Suprapubic skin (tissue), 4 donors: ENCODE measurements around the gene RAB40B. TPM values are rescaled to one million over a fixed set of nuclear protein-coding genes. Genes with fewer than 3 reads are reported as not detected.

Experiments used
- DNase-seq, 2 donors: peaks; one replicate each; pipeline ENCODE4 v3.0.0-alpha.2; 2019; ENCODE audit warnings: low spot score in 2 of 2
- H3K27ac ChIP-seq: fragments of 200-600 bp; sonication (generic); one replicate; pipeline ENCODE4 v1.5.1; 2019
- H3K27me3 ChIP-seq: fragments of 200-600 bp; sonication (generic); one replicate; pipeline ENCODE4 v1.5.1; 2019
- H3K36me3 ChIP-seq: fragments of 200-600 bp; sonication (generic); one replicate; pipeline ENCODE4 v1.5.1; 2019
- H3K4me1 ChIP-seq: fragments of 200-600 bp; sonication (generic); one replicate; pipeline ENCODE4 v1.5.1; 2019
- H3K4me3 ChIP-seq: fragments of 200-600 bp; sonication (generic); one replicate; pipeline ENCODE4 v1.5.1; 2019; ENCODE audit warnings: mild to moderate bottlenecking
- H3K9me3 ChIP-seq: fragments of 200-600 bp; sonication (generic); one replicate; pipeline ENCODE4 v1.5.1; 2019
- CTCF ChIP-seq, 2 donors: fragments of 200-600 bp in 1 of 2; fragments of 450-650 bp in 1 of 2; sonication (generic) in 1 of 2; IDR thresholded peaks; one replicate each; pipeline ENCODE4 v1.5.1; 2016 to 2019; ENCODE audit warnings: antibody characterized with exemption in 2 of 2, mild to moderate bottlenecking in 1 of 2, moderate library complexity in 1 of 2
- EP300 ChIP-seq: sonication (generic); formaldehyde crosslinking; IDR thresholded peaks from one replicate; pipeline ENCODE4 v1.6.1; 2017; ENCODE audit warnings: antibody characterized with exemption
- POLR2A ChIP-seq, 2 donors: fragments of 450-650 bp; IDR thresholded peaks; one replicate each; pipeline ENCODE4 v1.6.1; 2017; ENCODE audit warnings: antibody characterized with exemption in 2 of 2, mild to moderate bottlenecking in 2 of 2, moderate library complexity in 2 of 2
- POLR2AphosphoS5 ChIP-seq, 3 donors: sonication (generic); formaldehyde crosslinking; IDR thresholded peaks; one replicate each; pipeline ENCODE4 v1.6.1; 2017; ENCODE audit warnings: antibody characterized with exemption in 3 of 3
- WGBS: methylation state at CpG from one replicate; pipeline ENCODE4 v1.1.5; 2018; 5-methylcytosine and 5-hydroxymethylcytosine counted together
- total RNA-seq, 4 donors: library from RNA; depleted of rRNA; stranded (reverse); fragments of >200 nt; gene quantifications; one replicate each; pipeline ENCODE4 v1.1.0, GENCODE V29; 2016

RAB40B gene
- total RNA-seq, 4 donors from 2014 or later, result 15.9 to 24.3 (median 21.6) TPM

- TF ChIP-seq EP300 (no peak), CTCF (IDR thresholded peaks at IDR 0.05) (no peak), POLR2A (IDR thresholded peaks at IDR 0.05) (no peak), POLR2AphosphoS5 (IDR thresholded peaks at IDR 0.05) (no peak)
Observed at GRCh38 chr17:82675476-82676245, 22.8 kb downstream of the RAB40B start.

GRCh38 chr17:82674656-82675475, 23.6 kb downstream of the RAB40B start:
- Histone ChIP-seq H3K27ac (no peak overlapping the region), H3K36me3 (no peaks in the 10 kb centered on the region), H3K4me3 (no peak overlapping the region), H3K9me3 (no peaks in the 10 kb centered on the region), H3K4me1 (no peaks in the 10 kb centered on the region), H3K27me3 (no peaks in the 10 kb centered on the region)
- 76% methylated on average over 20 of the region's 20 CpGs for WGBS
- no peak for TF ChIP-seq CTCF (IDR thresholded peaks at IDR 0.05)
- DNase-seq, result peak in 1 of 2 donors; percentile 45

More at GRCh38 chr17:82675476-82676245, 22.8 kb downstream of the RAB40B start:
- Histone ChIP-seq H3K4me3 (no peak overlapping the region), H3K36me3 (no peaks in the 10 kb centered on the region), H3K4me1 (no peaks in the 10 kb centered on the region), H3K27me3 (no peaks in the 10 kb centered on the region), H3K9me3 (no peaks in the 10 kb centered on the region), H3K27ac (no peak overlapping the region)
- peak in 1 of 2 donors; percentile 39 for DNase-seq
- WGBS, result 86% methylated on average over 18 of the region's 18 CpGs

GRCh38 chr17:82670661-82671450, 27.6 kb downstream of the RAB40B start:
- 89% methylated on average over 19 of the region's 19 CpGs for WGBS
- no peak overlapping the region for H3K27ac ChIP-seq
- peaks cover 8% of the 10 kb centered on the region for H3K4me1 ChIP-seq
- no peaks in the 10 kb centered on the region for H3K27me3 ChIP-seq
- TF ChIP-seq EP300 (no peak), CTCF (IDR thresholded peaks at IDR 0.05) (no peak), POLR2AphosphoS5 (IDR thresholded peaks at IDR 0.05) (no peak), POLR2A (IDR thresholded peaks at IDR 0.05) (no peak)
- peaks cover 3% of the 10 kb centered on the region for H3K36me3 ChIP-seq
- H3K9me3 ChIP-seq, result no peaks in the 10 kb centered on the region
- H3K4me3 ChIP-seq, result no peak overlapping the region
- DNase-seq, result peak in 1 of 2 donors; percentile 32

GRCh38 chr17:82668631-82669099, 29.8 kb downstream of the RAB40B start:
- TF ChIP-seq CTCF (IDR thresholded peaks at IDR 0.05), result peak in 1 of 2 donors; percentile 60
- TF ChIP-seq POLR2AphosphoS5 (IDR thresholded peaks at IDR 0.05), result no peak
- DNase-seq, result no peak
- WGBS, result 14% methylated on average over 12 of the region's 20 CpGs
- no peaks in the 10 kb centered on the region for H3K27me3 ChIP-seq
- H3K4me3 ChIP-seq, result peak overlapping the region; percentile 5
- no peak overlapping the region for H3K27ac ChIP-seq
- peaks cover 11% of the 10 kb centered on the region for H3K36me3 ChIP-seq
- no peaks in the 10 kb centered on the region for H3K9me3 ChIP-seq
- peaks cover 8% of the 10 kb centered on the region for H3K4me1 ChIP-seq
